ENCODE results near the gene TBC1D22A.

Gene TBC1D22A

GRCh38 chr22:46941968-46942798 is 179.7 kb downstream of the TBC1D22A start:
- no peak for DNase-seq

GRCh38 chr22:46942799-46943785 is 180.6 kb downstream of the TBC1D22A start:
- DNase-seq, result no peak

GRCh38 chr22:46945481-46945880 is 183.0 kb downstream of the TBC1D22A start:
- DNase-seq, result no peak

GRCh38 chr22:46946383-46946962 is 184.0 kb downstream of the TBC1D22A start:
- DNase-seq, result no peak

- DNase-seq, result no peak
These were observed 185.2 kb downstream of the TBC1D22A start for GRCh38 chr22:46947516-46948257.

- DNase-seq, result no peak
These were observed 186.1 kb downstream of the TBC1D22A start for GRCh38 chr22:46948411-46949144.

GRCh38 chr22:46951350-46951749 is 188.9 kb downstream of the TBC1D22A start:
- DNase-seq, result no peak

GRCh38 chr22:46951973-46952372 is 189.5 kb downstream of the TBC1D22A start:
- DNase-seq, result no peak

- DNase-seq, result no peak
These were observed 191.7 kb downstream of the TBC1D22A start for GRCh38 chr22:46953968-46954765.

- no peak for DNase-seq
These were observed 192.3 kb downstream of the TBC1D22A start for GRCh38 chr22:46954781-46955180.

GRCh38 chr22:46956498-46957215 is 194.2 kb downstream of the TBC1D22A start:
- no peak for DNase-seq

- DNase-seq, result no peak
These were observed 195.1 kb downstream of the TBC1D22A start for GRCh38 chr22:46957521-46957920.

GRCh38 chr22:46958191-46958590 is 195.7 kb downstream of the TBC1D22A start:
- DNase-seq, result no peak

GRCh38 chr22:46958658-46959057 is 196.2 kb downstream of the TBC1D22A start:
- DNase-seq, result no peak

- no peak for DNase-seq
These were observed 196.9 kb downstream of the TBC1D22A start for GRCh38 chr22:46959369-46959768.

GRCh38 chr22:46961591-46962295 is 199.3 kb downstream of the TBC1D22A start:
- no peak for DNase-seq

- no peak for DNase-seq
These were observed 200.0 kb downstream of the TBC1D22A start for GRCh38 chr22:46962406-46962805.

GRCh38 chr22:46963672-46964545 is 201.5 kb downstream of the TBC1D22A start:
- no peak for DNase-seq
